ENCODE data around the gene PES1.
"Not testable (repeated sequence)": the region's sequence is repeated elsewhere in the genome, so short reads cannot be mapped to it uniquely, and the experiment has no call there.

The PES1 gene

GRCh38 chr22:30591588-30592359 is at the start of gene PES1:
Gene PES1, minus strand, starts transcription at chr22:30591910. Its CDS starts 77 bp downstream, at chr22:30591833.
- peak; percentile 87 to 91 for DNase-seq (ENCODE audit: low read depth in 2 of 2)

- DNase-seq (ENCODE audit: low read depth in 2 of 2): no peak
Measured at GRCh38 chr22:30640839-30641430, 49.2 kb upstream of the PES1 start.

GRCh38 chr22:30640361-30640760 is 48.7 kb upstream of the PES1 start:
- no peak for DNase-seq (ENCODE audit: low read depth in 2 of 2)

- no peak for DNase-seq (ENCODE audit: low read depth in 2 of 2)
Measured at GRCh38 chr22:30637701-30638114, 46.0 kb upstream of the PES1 start.

GRCh38 chr22:30636226-30637077 is 44.7 kb upstream of the PES1 start:
- DNase-seq (ENCODE audit: low read depth in 2 of 2): no peak

GRCh38 chr22:30635273-30636225 is 43.8 kb upstream of the PES1 start, which contains the start of gene SLC35E4:
Gene SLC35E4, plus strand, starts transcription at chr22:30635781. Its CDS starts 670 bp downstream, at chr22:30636451.
- peak; percentile 93 to 97 for DNase-seq (ENCODE audit: low read depth in 2 of 2)

- peak; percentile 85 to 96 for DNase-seq (ENCODE audit: low read depth in 2 of 2)
Measured at GRCh38 chr22:30634471-30635233, 42.9 kb upstream of the PES1 start.

GRCh38 chr22:30631469-30631868 is 39.8 kb upstream of the PES1 start:
- DNase-seq (ENCODE audit: low read depth in 2 of 2): not testable (repeated sequence)

GRCh38 chr22:30628491-30628890 is 36.8 kb upstream of the PES1 start:
- DNase-seq (ENCODE audit: low read depth in 2 of 2): no peak

GRCh38 chr22:30627471-30627870 is 35.8 kb upstream of the PES1 start:
- DNase-seq (ENCODE audit: low read depth in 2 of 2): no peak

- DNase-seq (ENCODE audit: low read depth in 2 of 2): no peak
Measured at GRCh38 chr22:30626413-30626812, 34.7 kb upstream of the PES1 start.

- DNase-seq (ENCODE audit: low read depth in 2 of 2): not testable (repeated sequence)
Measured at GRCh38 chr22:30619909-30620308, 28.2 kb upstream of the PES1 start.

GRCh38 chr22:30617819-30618218 is 26.1 kb upstream of the PES1 start:
- DNase-seq (ENCODE audit: low read depth in 2 of 2): no peak

- no peak for DNase-seq (ENCODE audit: low read depth in 2 of 2)
Measured at GRCh38 chr22:30615543-30615954, 23.8 kb upstream of the PES1 start.

GRCh38 chr22:30614879-30615278 is 23.2 kb upstream of the PES1 start:
- no peak for DNase-seq (ENCODE audit: low read depth in 2 of 2)

GRCh38 chr22:30614268-30614667 is 22.6 kb upstream of the PES1 start:
- no peak for DNase-seq (ENCODE audit: low read depth in 2 of 2)

GRCh38 chr22:30612789-30613188 is 21.1 kb upstream of the PES1 start:
- no peak for DNase-seq (ENCODE audit: low read depth in 2 of 2)

GRCh38 chr22:30611197-30611596 is 19.5 kb upstream of the PES1 start:
- DNase-seq (ENCODE audit: low read depth in 2 of 2): no peak

GRCh38 chr22:30610299-30610698 is 18.6 kb upstream of the PES1 start:
- no peak for DNase-seq (ENCODE audit: low read depth in 2 of 2)
